CD4-positive, alpha-beta T cell treated with Interleukin-21 for 1 hour (primary cell): ENCODE measurements around the gene PDIA5.

Experiments used
- DNase-seq: peaks from one replicate; pipeline ENCODE4 v3.0.0-alpha.2; 2020

The PDIA5 gene

GRCh38 chr3:123044981-123045763 lies 21.7 kb upstream of the PDIA5 start:
- no peak for DNase-seq

GRCh38 chr3:123046262-123047061 lies 20.4 kb upstream of the PDIA5 start:
- DNase-seq = no peak

GRCh38 chr3:123047062-123047319 lies 19.8 kb upstream of the PDIA5 start:
- no peak for DNase-seq

DNA sequence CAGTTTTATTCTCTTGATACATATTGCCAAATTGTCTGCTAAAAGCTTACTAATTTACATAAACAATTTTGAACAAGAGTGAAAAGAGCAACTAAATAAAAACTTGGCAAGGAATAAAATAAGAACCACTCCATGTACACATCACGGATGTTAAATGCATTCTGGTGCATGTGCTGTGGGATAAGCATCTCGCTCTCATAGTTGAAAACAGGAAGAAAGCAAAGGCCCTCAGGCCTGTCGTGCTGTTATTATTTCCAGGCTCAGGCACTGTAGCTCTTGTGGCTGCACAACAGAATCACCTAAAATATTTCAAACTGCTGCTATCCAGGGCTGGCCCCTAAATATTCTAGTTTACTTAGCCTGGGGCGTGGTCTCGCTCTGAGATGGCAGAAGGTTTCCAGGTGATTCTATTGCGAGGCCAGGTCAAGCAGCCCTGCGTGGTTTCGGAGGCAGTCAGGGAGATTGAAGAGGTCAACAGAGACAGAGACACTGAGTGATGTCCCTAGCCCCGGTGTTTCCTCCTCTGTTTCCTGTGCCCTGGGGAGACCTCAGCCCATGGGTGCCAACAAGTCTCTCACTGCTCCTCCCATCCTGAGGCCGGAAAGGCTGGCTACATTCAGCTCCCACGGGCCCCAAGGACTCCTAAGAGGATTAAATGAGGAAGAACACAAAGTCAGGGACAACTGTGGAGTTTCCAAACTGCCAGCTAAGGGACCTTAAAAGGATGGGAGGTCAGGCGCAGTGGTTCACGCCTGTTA lies 18.2 kb upstream of the PDIA5 start:
- no peak for DNase-seq

DNA sequence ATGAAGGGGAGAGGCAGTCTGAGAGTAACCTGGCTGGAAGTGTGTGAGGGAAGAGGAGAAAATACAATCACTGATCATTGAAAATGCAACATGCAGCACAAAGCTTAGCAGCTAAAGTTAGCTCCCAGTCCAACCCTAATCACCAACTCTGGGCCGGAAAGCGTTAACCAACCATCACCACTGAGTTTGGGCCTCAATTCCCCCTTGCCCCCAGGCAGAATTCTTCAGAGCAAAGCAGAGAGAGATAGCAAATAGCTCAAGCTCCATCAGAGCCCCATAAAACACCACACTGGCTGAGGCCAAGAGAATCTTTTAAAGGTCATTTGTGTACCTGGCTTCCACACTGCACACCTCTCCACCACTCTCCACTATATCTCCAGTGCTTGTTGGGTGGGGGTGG lies 16.2 kb upstream of the PDIA5 start:
- no peak for DNase-seq

- no peak for DNase-seq
These were observed 13.7 kb upstream of the PDIA5 start for GRCh38 chr3:123053107-123053506.

GRCh38 chr3:123054109-123054778 lies 12.6 kb upstream of the PDIA5 start:
- no peak for DNase-seq

DNA sequence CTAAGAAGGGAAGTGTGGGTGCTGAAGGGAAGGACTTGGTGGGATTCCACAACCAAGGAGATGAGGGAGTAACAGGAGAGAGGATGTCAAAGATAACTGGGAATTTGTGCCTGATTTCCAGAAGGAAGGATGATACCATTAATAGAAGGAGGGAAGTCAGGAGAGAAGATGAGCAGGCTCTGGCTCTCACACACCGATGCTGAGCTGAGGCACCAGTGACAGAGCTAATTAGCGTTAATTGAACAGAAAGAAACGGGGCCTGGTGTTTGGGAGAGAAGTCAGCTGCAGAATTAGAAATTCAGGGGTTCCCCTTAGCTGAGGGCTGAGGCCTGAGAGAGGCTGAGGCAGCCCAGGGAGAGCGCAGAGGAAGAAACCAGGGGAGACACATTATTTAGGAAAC lies 11.9 kb upstream of the PDIA5 start:
- DNase-seq = no peak

DNA sequence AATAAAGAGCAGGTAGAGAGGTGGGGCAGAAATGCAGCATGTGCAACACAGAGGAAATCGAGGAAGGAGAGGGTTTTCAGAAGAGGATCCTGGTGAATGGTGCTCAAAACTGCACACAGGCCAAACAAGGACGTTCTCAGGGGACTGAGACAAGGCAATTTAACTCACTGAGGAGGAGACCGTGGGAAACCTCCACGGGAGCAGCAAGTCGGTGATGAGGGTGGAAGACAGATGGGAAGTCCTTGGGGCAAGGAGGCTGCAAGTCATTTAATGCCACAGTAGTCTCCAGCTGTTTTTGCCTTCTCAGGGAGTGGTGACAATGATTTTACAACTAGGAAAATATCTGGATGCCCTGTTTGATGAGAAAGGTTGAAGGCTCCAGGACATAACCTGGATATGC lies 11.5 kb upstream of the PDIA5 start:
- DNase-seq = no peak

GRCh38 chr3:123058505-123058904 lies 8.3 kb upstream of the PDIA5 start:
- no peak for DNase-seq

- no peak for DNase-seq
These were observed 6.8 kb upstream of the PDIA5 start for GRCh38 chr3:123060054-123060453.

- no peak for DNase-seq
These were observed 5.0 kb upstream of the PDIA5 start for GRCh38 chr3:123061856-123062255.

DNA sequence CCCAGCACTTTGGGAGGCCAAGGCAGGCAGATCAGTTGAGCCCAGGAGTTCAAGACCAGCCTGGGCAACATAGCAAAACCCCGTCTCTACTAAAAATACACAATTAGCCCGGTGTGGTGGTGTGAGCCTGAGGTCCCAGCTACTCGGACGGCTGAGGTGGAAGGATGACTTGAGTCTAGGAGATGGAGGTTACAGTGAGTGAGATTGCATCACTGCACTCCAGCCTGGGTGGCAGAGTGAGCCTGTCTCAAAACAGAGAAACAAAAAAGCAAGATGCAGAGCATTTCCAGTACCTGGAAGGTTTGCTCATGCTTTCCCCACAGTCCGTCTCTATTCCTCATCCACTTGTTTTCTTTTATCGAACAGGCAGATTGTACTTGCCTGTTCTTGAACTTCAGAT lies 3.8 kb upstream of the PDIA5 start:
- no peak for DNase-seq

DNA sequence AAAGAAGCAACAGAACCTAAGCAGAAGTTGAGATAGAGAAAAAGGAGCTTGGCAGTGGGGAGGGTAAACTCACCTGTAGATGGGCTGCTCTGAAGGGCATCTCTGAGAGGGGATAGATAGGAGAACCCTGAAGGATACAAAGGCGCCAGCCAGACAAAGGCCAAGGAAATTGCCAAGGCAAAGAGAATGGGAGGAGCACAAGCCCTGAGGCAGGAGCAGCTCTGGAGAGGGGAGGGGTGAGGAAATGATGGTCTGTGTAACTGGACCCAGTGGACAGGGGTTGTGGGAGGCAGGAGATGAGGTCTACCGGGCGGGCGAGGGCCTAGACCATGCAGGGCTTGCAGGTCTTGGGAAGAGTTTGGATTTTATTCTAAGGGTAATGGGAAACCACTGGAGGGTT lies 2.3 kb upstream of the PDIA5 start:
- DNase-seq = no peak

DNA sequence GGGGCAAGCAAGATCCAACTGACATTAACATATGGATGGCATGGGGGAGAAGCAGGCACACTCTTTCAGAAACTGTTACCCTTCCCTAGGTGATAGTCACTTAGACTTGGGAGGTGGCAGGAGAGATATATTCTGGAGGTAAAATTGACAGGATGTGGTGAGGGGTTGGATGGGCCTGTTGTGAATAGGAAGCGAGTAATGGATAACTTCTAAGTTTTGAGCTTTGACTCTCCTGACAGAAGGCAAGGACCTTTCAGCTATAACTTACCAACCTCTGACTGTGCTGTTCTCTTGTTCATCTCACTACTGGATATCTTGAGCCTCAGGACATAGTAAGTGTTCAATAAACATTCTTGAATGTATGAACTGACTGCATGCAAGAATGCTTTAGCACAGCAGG lies 1.9 kb upstream of the PDIA5 start:
- DNase-seq = no peak

- DNase-seq = no peak
These were observed 278 bp upstream of the PDIA5 start for GRCh38 chr3:123066599-123066895.

DNA sequence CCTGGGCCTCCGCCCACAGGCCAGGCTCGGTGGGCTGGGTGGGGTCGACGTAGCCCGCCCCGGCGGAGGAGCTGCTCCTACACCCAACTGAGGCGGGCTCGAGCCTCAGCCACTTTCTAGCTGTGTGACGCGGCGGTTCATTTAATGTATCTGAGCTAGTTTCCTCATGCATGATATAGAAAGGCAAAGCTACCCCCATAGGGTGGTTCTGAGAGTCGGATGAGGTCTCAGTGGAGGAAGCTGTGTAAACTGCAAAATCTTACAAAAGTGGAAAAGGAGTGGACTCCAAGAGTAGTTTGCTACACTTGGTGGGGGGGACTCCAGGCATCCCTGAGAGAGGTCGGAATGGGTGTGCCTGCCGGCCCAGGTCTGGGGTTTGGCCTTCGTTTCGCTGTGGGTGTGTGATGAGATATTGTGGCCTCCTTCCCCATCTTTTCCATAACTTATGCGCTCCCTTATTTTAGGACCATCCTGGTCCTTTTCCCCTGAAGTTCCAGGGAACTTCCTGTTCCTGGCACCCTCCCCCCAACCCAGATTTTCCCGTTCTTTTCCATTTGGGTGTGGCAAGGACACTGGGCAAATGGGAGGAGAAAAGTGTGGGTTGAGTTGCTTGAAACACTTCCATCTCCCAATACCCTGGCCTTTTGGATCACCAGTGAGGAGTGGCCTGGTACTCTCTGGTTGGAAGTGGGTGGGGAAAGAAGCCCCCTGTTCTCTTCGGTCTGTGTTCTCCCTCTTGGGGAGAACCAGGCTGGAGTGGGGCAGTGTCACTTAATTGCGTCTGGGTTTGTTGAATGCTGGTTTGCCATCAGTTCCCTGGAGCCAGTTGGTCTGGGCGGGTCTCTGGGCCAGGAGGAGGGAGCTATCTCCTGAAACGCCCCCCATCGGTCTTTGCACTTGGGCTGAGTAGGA lies 1.1 kb downstream of the PDIA5 start:
- DNase-seq = no peak

GRCh38 chr3:123068601-123069381 lies 2.0 kb downstream of the PDIA5 start:
- DNase-seq = no peak

- no peak for DNase-seq
These were observed 3.7 kb downstream of the PDIA5 start for GRCh38 chr3:123070510-123070909.

DNA sequence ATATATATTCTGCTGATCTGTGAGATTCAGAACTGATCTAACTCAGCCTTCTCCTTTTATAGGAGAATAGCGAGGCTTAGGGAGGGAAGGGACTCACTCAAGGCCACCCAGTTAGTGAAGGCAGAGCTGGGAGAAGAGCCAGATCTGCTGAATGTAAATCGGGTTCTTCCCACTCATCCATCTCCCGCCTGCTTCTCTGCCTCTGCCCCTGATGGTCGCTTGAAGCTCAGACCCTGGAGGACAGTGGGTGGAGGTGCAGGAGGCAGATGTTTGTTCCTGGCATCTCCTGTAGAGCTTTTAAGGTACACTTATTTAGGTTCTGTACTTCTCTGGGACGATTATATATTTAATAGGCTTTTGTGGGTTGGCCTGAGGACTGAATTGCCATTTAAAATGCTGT lies 4.3 kb downstream of the PDIA5 start:
- no peak for DNase-seq

- DNase-seq = no peak
These were observed 4.8 kb downstream of the PDIA5 start for GRCh38 chr3:123071581-123071980.

DNA sequence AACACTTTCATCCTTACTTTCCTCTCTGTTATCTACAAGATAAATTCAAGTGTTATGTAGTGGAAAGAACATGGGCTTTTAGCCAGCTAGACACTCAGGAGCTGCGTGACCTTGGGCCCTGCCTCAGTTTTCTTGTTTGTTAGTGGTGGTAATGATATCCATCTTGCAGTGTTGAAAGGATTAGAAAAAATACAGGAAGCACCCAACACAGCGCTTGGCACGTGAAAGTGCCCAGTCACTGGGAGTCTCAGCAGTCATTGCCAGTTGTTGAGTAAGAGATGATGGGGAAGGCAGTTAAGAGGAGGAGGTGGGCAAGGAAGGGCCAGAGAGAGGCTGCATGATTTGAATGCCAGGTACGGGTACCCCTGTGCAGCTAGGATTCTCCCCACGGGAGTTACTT lies 5.3 kb downstream of the PDIA5 start:
- no peak for DNase-seq
